Measurements from ENCODE around the gene PIN1.

PIN1 gene

GRCh38 chr19:9842834-9843625 lies 7.9 kb downstream of the PIN1 start:
- TF ChIP-seq REST (IDR thresholded peaks at IDR 0.05; ENCODE audit: insufficient read depth in 1 of 2, low read depth in 2 of 2, low read length in 2 of 2) (no peak), TAF1 (IDR thresholded peaks at IDR 0.05; ENCODE audit: borderline replicate concordance, insufficient read depth, low read length) (no peak), FOXP2 (optimal IDR thresholded peaks at IDR 0.05; ENCODE audit: borderline replicate concordance, extremely low read depth, extremely low read length, insufficient read depth) (no peak), SIN3A (IDR thresholded peaks at IDR 0.05; ENCODE audit: borderline replicate concordance, insufficient read depth, low read length) (no peak), POLR2AphosphoS5 (IDR thresholded peaks at IDR 0.05; ENCODE audit: low read depth, low read length) (no peak)

GRCh38 chr19:9847087-9847671 lies 12.1 kb downstream of the PIN1 start:
- peak; percentile 99 for TF ChIP-seq FOXP2 (optimal IDR thresholded peaks at IDR 0.05; ENCODE audit: borderline replicate concordance, extremely low read depth, extremely low read length, insufficient read depth)
- TF ChIP-seq REST (IDR thresholded peaks at IDR 0.05; ENCODE audit: insufficient read depth in 1 of 2, low read depth in 2 of 2, low read length in 2 of 2), result no peak
- TF ChIP-seq TAF1 (IDR thresholded peaks at IDR 0.05; ENCODE audit: borderline replicate concordance, insufficient read depth, low read length), result no peak
- TF ChIP-seq SIN3A (IDR thresholded peaks at IDR 0.05; ENCODE audit: borderline replicate concordance, insufficient read depth, low read length), result no peak

GRCh38 chr19:9848060-9848459 lies 12.9 kb downstream of the PIN1 start:
- TF ChIP-seq FOXP2 (optimal IDR thresholded peaks at IDR 0.05; ENCODE audit: borderline replicate concordance, extremely low read depth, extremely low read length, insufficient read depth) (no peak), POLR2AphosphoS5 (IDR thresholded peaks at IDR 0.05; ENCODE audit: low read depth, low read length) (no peak), TAF1 (IDR thresholded peaks at IDR 0.05; ENCODE audit: borderline replicate concordance, insufficient read depth, low read length) (no peak), SIN3A (IDR thresholded peaks at IDR 0.05; ENCODE audit: borderline replicate concordance, insufficient read depth, low read length) (no peak), REST (IDR thresholded peaks at IDR 0.05; ENCODE audit: insufficient read depth in 1 of 2, low read depth in 2 of 2, low read length in 2 of 2) (no peak)

- TF ChIP-seq TAF1 (IDR thresholded peaks at IDR 0.05; ENCODE audit: borderline replicate concordance, insufficient read depth, low read length), result no peak
- TF ChIP-seq SIN3A (IDR thresholded peaks at IDR 0.05; ENCODE audit: borderline replicate concordance, insufficient read depth, low read length), result no peak
- TF ChIP-seq REST (IDR thresholded peaks at IDR 0.05; ENCODE audit: insufficient read depth in 1 of 2, low read depth in 2 of 2, low read length in 2 of 2), result no peak
- no peak for TF ChIP-seq POLR2AphosphoS5 (IDR thresholded peaks at IDR 0.05; ENCODE audit: low read depth, low read length)
- TF ChIP-seq FOXP2 (optimal IDR thresholded peaks at IDR 0.05; ENCODE audit: borderline replicate concordance, extremely low read depth, extremely low read length, insufficient read depth), result no peak
Observed at GRCh38 chr19:9848762-9849161, 13.6 kb downstream of the PIN1 start.

All from PFSK-1 (cell line).